A549 treated with Mapracorat at 1 μM for 4 hours (cell line): ENCODE results near the gene PCDH11Y. TPM values are rescaled to one million over a fixed set of nuclear protein-coding genes. Genes with fewer than 3 reads are reported as not detected.

ENCODE experiments used
- total RNA-seq: library from RNA; stranded (reverse); fragments of 200-300 nt; extraction: Qiagen RNA extraction; gene quantifications from 5 replicates; pipeline ENCODE4 v1.2.3, GENCODE V29; 2022

PCDH11Y gene
- not detected in 5 replicates for total RNA-seq

DNA sequence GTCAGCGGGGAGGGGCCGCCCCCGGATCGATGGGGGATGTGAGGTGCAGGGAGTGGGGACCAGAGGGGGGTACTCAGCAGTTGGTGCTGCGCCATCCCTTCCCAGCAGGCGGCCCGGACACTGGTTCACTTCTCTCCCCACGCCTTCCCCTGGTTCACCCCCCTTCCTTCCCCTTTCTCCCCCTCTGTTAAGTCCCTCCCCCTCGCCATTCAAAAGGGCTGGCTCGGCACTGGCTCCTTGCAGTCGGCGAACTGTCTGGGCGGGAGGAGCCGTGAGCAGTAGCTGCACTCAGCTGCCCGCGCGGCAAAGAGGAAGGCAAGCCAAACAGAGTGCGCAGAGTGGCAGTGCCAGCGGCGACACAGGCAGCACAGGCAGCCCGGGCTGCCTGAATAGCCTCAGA lies at the start of gene PCDH11Y:
PCDH11Y (plus strand) TSS at position 240 of the 400 bp plus-strand sequence. CDS start 56,804 bp downstream, outside the sequence.

